Measurements from ENCODE around the gene APOL5. TPM values are rescaled to one million over a fixed set of nuclear protein-coding genes. Genes with fewer than 3 reads are reported as not detected.

Gene APOL5
- total RNA-seq, 1 donor from 2014 or later = not detected

- intact Hi-C loops (cut with DNase I) = no loop called here
- DNase-seq (ENCODE audit: low spot score) = no peak
These were observed 12.5 kb upstream of the APOL5 start for GRCh38 chr22:35705141-35705540.

GRCh38 chr22:35708453-35708852 lies 9.2 kb upstream of the APOL5 start:
- DNase-seq (ENCODE audit: low spot score) = no peak
- intact Hi-C loops (cut with DNase I) = no loop called here

GRCh38 chr22:35708917-35709316 lies 8.8 kb upstream of the APOL5 start:
- intact Hi-C loops (cut with DNase I) = no loop called here
- DNase-seq (ENCODE audit: low spot score) = no peak

- DNase-seq (ENCODE audit: low spot score) = no peak
These were observed 6.3 kb upstream of the APOL5 start for GRCh38 chr22:35711336-35711735.

GRCh38 chr22:35712672-35713071 lies 5.0 kb upstream of the APOL5 start:
- DNase-seq (ENCODE audit: low spot score) = no peak

More at GRCh38 chr22:35711336-35711735, 6.3 kb upstream of the APOL5 start:
- intact Hi-C loops (cut with DNase I) = no loop called here

GRCh38 chr22:35719212-35719875 lies 1.7 kb downstream of the APOL5 start:
- intact Hi-C loops (cut with DNase I) = no loop called here
- no peak for DNase-seq (ENCODE audit: low spot score)

More at GRCh38 chr22:35712672-35713071, 5.0 kb upstream of the APOL5 start:
- intact Hi-C loops (cut with DNase I) = no loop called here

- intact Hi-C loops (cut with DNase I) = no loop called here
- DNase-seq (ENCODE audit: low spot score) = no peak
These were observed 4.3 kb downstream of the APOL5 start for GRCh38 chr22:35721960-35722359.

GRCh38 chr22:35725521-35725920 lies 7.8 kb downstream of the APOL5 start:
- DNase-seq (ENCODE audit: low spot score) = no peak
- intact Hi-C loops (cut with DNase I) = no loop called here

GRCh38 chr22:35726398-35726797 lies 8.7 kb downstream of the APOL5 start:
- intact Hi-C loops (cut with DNase I) = no loop called here
- DNase-seq (ENCODE audit: low spot score) = no peak

- no peak for DNase-seq (ENCODE audit: low spot score)
- intact Hi-C loops (cut with DNase I) = no loop called here
These were observed 9.3 kb downstream of the APOL5 start for GRCh38 chr22:35726933-35727332.

- intact Hi-C loops (cut with DNase I) = no loop called here
- DNase-seq (ENCODE audit: low spot score) = peak; percentile 26
These were observed 9.8 kb downstream of the APOL5 start for GRCh38 chr22:35727436-35727835.

- no peak for DNase-seq (ENCODE audit: low spot score)
- intact Hi-C loops (cut with DNase I) = no loop called here
These were observed 11.1 kb downstream of the APOL5 start for GRCh38 chr22:35728639-35729308.

GRCh38 chr22:35729309-35729698 lies 11.6 kb downstream of the APOL5 start:
- intact Hi-C loops (cut with DNase I) = no loop called here
- DNase-seq (ENCODE audit: low spot score) = no peak

- intact Hi-C loops (cut with DNase I) = no loop called here
- DNase-seq (ENCODE audit: low spot score) = no peak
These were observed 13.6 kb downstream of the APOL5 start for GRCh38 chr22:35731321-35731720.

GRCh38 chr22:35732116-35732515 lies 14.4 kb downstream of the APOL5 start:
- DNase-seq (ENCODE audit: low spot score) = no peak
- intact Hi-C loops (cut with DNase I) = no loop called here

GRCh38 chr22:35733036-35733435 lies 15.4 kb downstream of the APOL5 start:
- no peak for DNase-seq (ENCODE audit: low spot score)
- intact Hi-C loops (cut with DNase I) = no loop called here

- no peak for DNase-seq (ENCODE audit: low spot score)
These were observed 16.3 kb downstream of the APOL5 start for GRCh38 chr22:35733791-35734516.

GRCh38 chr22:35734517-35734827 lies 16.8 kb downstream of the APOL5 start:
- intact Hi-C loops (cut with DNase I) = no loop called here
- no peak for DNase-seq (ENCODE audit: low spot score)

More at GRCh38 chr22:35733791-35734516, 16.3 kb downstream of the APOL5 start:
- intact Hi-C loops (cut with DNase I) = no loop called here

- DNase-seq (ENCODE audit: low spot score) = no peak
- intact Hi-C loops (cut with DNase I) = loop anchor here (5.0 kb wide), 1 partner anchor 108 kb away; no protein-coding TSS in a partner anchor
These were observed 17.9 kb downstream of the APOL5 start for GRCh38 chr22:35735542-35735941.

- intact Hi-C loops (cut with DNase I) = loop anchor here (5.0 kb wide), 1 partner anchor 109 kb away; no protein-coding TSS in a partner anchor
- no peak for DNase-seq (ENCODE audit: low spot score)
These were observed 18.5 kb downstream of the APOL5 start for GRCh38 chr22:35736166-35736565.

- intact Hi-C loops (cut with DNase I) = loop anchor here (5.0 kb wide), 1 partner anchor 109 kb away; no protein-coding TSS in a partner anchor
- no peak for DNase-seq (ENCODE audit: low spot score)
These were observed 19.0 kb downstream of the APOL5 start for GRCh38 chr22:35736701-35737100.

Measured in cardiac septum (tissue), 1 donor.